ENCODE measurements around the gene KIF1C. TPM values are rescaled to one million over a fixed set of nuclear protein-coding genes. Genes with fewer than 3 reads are reported as not detected.

Gene KIF1C
- total RNA-seq, 1 donor, result 54.6 TPM

- no peak for TF ChIP-seq CTCF (IDR thresholded peaks at IDR 0.05; ENCODE audit: extremely low read depth, low read depth, low read length)
- Histone ChIP-seq H3K27ac (ENCODE audit: low read depth, low read length) (peak overlapping the region; percentile 96), H3K27me3 (ENCODE audit: insufficient read depth, low read length) (no peaks in the 10 kb centered on the region), H3K79me2 (ENCODE audit: insufficient read depth, low read length) (peaks cover 17% of the 10 kb centered on the region), H3K4me2 (ENCODE audit: insufficient read depth, low read length) (peak overlapping the region; percentile 90), H4K20me1 (ENCODE audit: insufficient read depth, low read length) (no peaks in the 10 kb centered on the region), H2AFZ (ENCODE audit: low read length) (peak overlapping the region; percentile 27), H3K36me3 (ENCODE audit: insufficient read depth, low read length) (peaks cover 14% of the 10 kb centered on the region), H3K9me3 (ENCODE audit: low read depth, low read length) (no peaks in the 10 kb centered on the region), H3K4me3 (ENCODE audit: insufficient read depth, low read length) (peak overlapping the region; percentile 89), H3K4me1 (ENCODE audit: insufficient read depth, low read length) (peaks cover 34% of the 10 kb centered on the region)
- peak; percentile 99 for DNase-seq (ENCODE audit: insufficient read length, low spot score, missing footprints)
Observed at GRCh38 chr17:4966844-4967538, 30.8 kb upstream of the KIF1C start.

GRCh38 chr17:4967539-4968485 lies 29.9 kb upstream of the KIF1C start, which contains the start of gene SPAG7:
SPAG7 (minus strand) TSS chr17:4967817; CDS start chr17:4967804, 13 bp downstream.
- Histone ChIP-seq H3K27ac (ENCODE audit: low read depth, low read length) (peak within 1 kb of the TSS; percentile 96), H3K4me1 (ENCODE audit: insufficient read depth, low read length) (peaks cover 34% of the 10 kb centered on the region), H3K27me3 (ENCODE audit: insufficient read depth, low read length) (no peaks in the 10 kb centered on the region), H3K36me3 (ENCODE audit: insufficient read depth, low read length) (peaks cover 21% of the 10 kb centered on the region), H3K4me2 (ENCODE audit: insufficient read depth, low read length) (peak within 1 kb of the TSS; percentile 90), H2AFZ (ENCODE audit: low read length) (peak within 1 kb of the TSS; percentile 82), H4K20me1 (ENCODE audit: insufficient read depth, low read length) (no peaks in the 10 kb centered on the region), H3K9me3 (ENCODE audit: low read depth, low read length) (no peaks in the 10 kb centered on the region), H3K79me2 (ENCODE audit: insufficient read depth, low read length) (peaks cover 17% of the 10 kb centered on the region), H3K4me3 (ENCODE audit: insufficient read depth, low read length) (peak within 1 kb of the TSS; percentile 89)
- peak; percentile 98 for DNase-seq (ENCODE audit: insufficient read length, low spot score, missing footprints)
- TF ChIP-seq CTCF (IDR thresholded peaks at IDR 0.05; ENCODE audit: extremely low read depth, low read depth, low read length), result peak; percentile 6

GRCh38 chr17:4968486-4969046 lies 29.2 kb upstream of the KIF1C start:
- DNase-seq (ENCODE audit: insufficient read length, low spot score, missing footprints), result no peak

More at GRCh38 chr17:4968486-4969046, 29.2 kb upstream of the KIF1C start:
- H3K79me2 ChIP-seq (ENCODE audit: insufficient read depth, low read length), result peaks cover 17% of the 10 kb centered on the region
- peaks cover 34% of the 10 kb centered on the region for H3K4me1 ChIP-seq (ENCODE audit: insufficient read depth, low read length)
- no peaks in the 10 kb centered on the region for H3K9me3 ChIP-seq (ENCODE audit: low read depth, low read length)
- no peak for TF ChIP-seq CTCF (IDR thresholded peaks at IDR 0.05; ENCODE audit: extremely low read depth, low read depth, low read length)
- peak overlapping the region; percentile 72 for H2AFZ ChIP-seq (ENCODE audit: low read length)
- H3K36me3 ChIP-seq (ENCODE audit: insufficient read depth, low read length), result peaks cover 29% of the 10 kb centered on the region
- peak overlapping the region; percentile 96 for H3K27ac ChIP-seq (ENCODE audit: low read depth, low read length)
- peak overlapping the region; percentile 90 for H3K4me2 ChIP-seq (ENCODE audit: insufficient read depth, low read length)
- no peaks in the 10 kb centered on the region for H3K27me3 ChIP-seq (ENCODE audit: insufficient read depth, low read length)
- H4K20me1 ChIP-seq (ENCODE audit: insufficient read depth, low read length), result no peaks in the 10 kb centered on the region
- H3K4me3 ChIP-seq (ENCODE audit: insufficient read depth, low read length), result peak overlapping the region; percentile 89
